Right lung (tissue), 5 donors: Measurements from ENCODE around the gene TSPAN5. TPM values are rescaled to one million over a fixed set of nuclear protein-coding genes. Genes with fewer than 3 reads are reported as not detected.

Source experiments
- DNase-seq, 2 donors: peaks; one replicate each; pipeline ENCODE4 v3.0.0-alpha.2; 2013
- polyA plus RNA-seq, 5 donors: library from polyadenylated mRNA; unstranded; fragments of 120-200 nt; gene quantifications; one replicate each; pipeline versions ENCODE4 v1.2.1 to v1.2.3, GENCODE V29; 2013; ENCODE audit warnings: inconsistent platforms in 1 of 5, low replicate concordance in 1 of 5; ENCODE audit not compliant: insufficient read length in 5 of 5, insufficient read depth in 1 of 5

TSPAN5 gene
- polyA plus RNA-seq, 5 donors, result 25.9 to 41.2 (median 30.0) TPM

- no peak for DNase-seq
Observed at GRCh38 chr4:98648602-98649001, 9.8 kb downstream of the TSPAN5 start.

- no peak for DNase-seq
Observed at GRCh38 chr4:98646422-98646821, 12.0 kb downstream of the TSPAN5 start.

GRCh38 chr4:98645527-98645926 is 12.9 kb downstream of the TSPAN5 start:
- DNase-seq, result no peak

DNA sequence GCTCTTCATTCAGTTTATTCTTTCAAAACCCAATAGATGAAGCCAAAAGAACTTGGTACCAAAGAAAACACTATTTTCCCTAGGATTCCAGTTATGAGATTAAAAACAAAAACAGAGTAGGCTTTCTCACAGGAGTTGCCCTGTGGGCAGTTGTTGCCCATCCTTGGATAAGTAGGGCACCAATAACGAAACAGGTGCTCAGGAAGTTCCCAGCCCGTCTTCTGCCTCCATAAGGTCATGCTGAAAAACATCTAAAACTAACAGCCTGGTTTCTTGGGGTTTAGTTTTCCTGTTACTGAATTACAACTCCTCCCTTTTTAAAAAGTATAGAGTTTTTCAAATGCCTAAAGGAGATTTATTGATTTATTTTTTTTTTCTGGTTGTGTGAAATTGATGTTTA is 14.7 kb downstream of the TSPAN5 start:
- no peak for DNase-seq

DNA sequence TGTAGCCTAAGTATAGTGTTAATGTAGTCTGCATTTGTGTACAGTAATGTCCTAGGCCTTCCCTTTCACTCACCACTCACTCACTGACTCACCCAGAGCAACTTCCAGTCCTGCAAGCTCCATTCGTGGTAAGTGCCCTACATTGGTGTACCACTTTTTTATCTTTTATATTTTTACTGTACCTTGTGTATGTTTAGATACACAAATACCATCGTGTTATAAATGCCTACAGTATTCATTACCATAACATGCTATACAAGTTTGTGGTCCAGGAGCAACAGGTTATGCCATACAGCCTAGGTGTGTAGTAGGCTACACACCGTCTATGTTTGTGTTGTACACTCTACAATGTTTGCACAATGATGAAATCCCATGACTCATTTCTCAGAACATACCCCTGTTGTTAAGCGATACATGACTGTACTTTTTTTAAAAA is 15.4 kb downstream of the TSPAN5 start:
- DNase-seq, result no peak

- DNase-seq, result no peak
Observed at GRCh38 chr4:98641906-98642668, 16.3 kb downstream of the TSPAN5 start.

- DNase-seq, result no peak
Observed at GRCh38 chr4:98641376-98641775, 17.0 kb downstream of the TSPAN5 start.

DNA sequence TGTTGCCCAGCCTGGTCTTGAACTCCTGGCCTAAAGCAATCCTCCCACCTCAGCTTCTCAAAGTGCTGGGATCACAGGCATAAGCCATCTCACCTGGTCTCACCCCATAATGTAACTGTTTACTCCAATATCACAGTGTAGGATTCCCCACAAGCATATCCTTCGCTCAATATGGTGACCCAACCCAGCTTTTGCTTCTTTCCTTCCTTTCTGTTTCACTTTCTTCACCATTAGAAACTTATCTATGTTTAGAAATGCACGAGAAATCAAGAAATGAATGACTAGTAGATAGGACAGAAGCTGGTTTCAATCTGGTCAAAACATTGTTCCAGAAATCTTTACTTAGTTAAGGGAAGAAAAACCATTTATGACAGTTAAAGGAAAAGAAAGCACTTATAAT is 18.9 kb downstream of the TSPAN5 start:
- no peak for DNase-seq

DNA sequence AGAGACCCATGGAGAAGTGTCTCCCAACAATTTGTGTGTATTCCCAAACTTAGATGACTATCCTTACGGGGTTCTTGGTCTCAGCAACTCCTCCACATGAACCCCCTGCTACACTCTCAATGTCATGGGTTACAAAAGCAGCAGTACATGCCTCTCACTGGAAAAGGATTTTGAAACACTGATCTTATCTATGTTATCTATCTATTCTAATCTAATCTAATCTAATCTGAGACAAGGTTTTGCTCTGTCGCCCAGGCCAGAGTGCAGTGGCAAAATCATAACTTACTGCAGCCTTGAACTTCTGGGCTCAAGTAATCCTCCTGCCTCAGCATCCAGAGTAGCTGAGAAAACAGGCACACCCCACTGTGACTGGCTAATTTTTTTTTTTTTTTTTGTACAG is 19.3 kb downstream of the TSPAN5 start:
- DNase-seq, result no peak

DNA sequence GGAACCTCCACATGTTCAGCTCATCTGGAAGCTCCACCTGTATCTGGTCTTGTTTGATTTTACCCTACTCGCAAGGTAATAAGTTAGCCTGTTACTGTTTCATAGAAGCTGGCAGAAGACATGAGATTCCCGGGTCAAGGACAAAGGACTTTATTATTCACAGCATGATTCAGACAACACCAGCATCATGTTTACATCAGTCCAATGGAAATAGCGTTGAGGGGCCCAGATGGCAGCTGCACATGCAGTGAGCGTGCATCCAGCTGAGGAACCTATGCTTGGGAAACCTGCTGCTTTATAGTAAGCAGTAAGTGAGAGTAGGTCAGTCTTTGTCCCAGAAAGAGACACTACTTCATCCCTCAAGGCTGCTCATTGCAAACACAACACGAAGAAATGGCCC is 19.8 kb downstream of the TSPAN5 start:
- no peak for DNase-seq

DNA sequence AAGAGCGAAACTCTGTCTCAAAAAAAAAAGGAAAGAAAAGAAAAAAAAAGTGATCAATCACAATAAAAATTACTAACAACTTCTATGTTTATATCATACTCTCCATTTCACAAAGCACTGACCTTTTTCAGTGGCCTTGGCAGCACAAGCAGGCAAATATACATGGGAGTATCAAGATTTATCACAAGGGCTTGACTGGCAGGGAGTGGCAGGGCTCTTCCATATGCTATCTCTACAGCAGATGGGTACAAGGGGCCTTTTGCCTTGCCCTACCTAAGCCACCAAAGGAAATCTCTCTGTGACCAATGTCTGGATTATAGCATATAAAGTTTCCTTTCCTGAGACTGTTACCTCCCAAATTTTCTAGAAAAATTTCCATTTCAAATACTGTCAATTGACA is 24.4 kb downstream of the TSPAN5 start:
- DNase-seq, result no peak

GRCh38 chr4:98633159-98633558 is 25.3 kb downstream of the TSPAN5 start:
- DNase-seq, result no peak

GRCh38 chr4:98632258-98632657 is 26.2 kb downstream of the TSPAN5 start:
- no peak for DNase-seq

DNA sequence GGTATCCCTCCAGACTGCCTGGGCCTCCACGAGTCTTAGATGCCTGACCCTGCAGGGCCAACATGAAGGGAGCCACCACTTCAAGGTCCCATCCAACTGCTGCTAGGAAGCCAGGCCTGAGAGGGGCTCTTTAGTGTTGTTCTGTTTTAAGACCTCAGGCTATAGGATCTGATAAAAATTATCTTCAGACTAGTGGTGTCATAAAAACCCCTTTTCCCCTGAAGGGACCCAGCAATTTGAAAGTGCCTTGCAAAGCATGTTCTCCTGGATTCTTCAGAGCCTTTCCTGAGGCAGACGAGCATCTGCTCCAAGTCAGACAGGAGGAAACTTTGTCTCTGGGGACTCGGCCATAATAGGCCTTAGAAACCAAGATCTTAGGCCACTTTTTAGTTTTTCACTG is 26.9 kb downstream of the TSPAN5 start:
- no peak for DNase-seq

DNA sequence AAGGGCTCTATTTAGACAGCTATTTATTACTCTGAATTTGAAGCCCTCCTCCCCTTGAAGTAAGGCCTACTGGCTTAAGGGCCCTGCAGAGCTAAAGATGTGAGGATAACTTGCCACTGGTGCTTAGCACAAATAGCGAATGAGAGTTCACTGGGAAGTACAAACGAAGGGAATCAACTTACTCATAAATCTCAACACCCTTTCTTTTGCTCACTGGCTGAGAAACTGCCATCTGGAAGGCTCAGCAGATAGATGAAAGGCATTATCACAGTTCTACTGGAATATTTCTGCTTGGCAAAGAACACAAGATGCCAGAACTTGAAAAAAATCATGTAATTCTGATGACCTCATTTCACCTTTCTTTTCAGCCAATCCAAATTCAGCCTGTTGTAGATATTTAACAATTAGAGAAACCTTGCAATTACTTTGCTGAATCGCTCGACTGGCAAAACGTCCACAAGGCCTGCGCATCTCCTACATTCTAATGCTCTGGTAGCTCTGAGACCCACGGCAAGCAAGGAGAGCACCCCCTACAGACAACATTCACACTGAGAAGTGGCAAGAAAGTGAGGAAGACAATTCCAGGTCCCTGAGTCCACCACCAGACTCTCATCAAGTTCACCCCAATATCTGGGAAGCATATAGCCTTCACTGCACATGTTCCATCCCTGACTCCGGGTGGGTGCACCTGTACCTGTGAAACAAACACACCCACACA is 27.5 kb downstream of the TSPAN5 start:
- DNase-seq, result no peak

DNA sequence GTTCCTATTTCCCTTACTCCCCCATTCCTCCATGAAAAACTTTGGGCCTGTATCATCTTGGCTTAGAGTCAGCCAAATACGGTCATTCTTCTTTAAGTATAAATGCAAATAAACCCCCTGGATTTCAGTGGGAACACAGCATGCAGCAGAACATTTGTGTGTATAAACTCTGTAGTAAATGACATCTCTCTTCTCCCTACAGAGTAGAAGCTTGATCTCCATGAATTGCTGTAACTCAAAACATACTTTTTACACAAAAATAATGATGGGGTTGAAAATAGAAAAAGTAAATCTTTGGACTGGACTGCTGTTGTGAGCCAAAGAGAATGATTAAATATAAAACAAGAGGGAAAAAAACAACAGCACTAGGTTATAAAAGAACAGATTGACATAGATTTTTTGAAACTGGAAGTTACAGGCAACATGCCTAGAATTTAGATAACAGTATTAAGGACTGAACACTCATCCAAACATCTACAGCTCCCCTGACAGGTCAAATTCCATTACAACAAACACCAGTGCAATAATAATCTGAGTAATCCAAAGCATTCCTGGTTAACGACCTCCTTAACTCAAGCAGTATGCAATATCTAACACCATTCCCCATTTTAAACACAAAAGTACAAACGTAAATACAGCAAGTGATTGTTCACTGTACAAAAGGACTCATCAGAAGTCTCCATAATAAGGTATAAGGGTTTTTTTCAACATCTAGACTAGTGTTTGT is 30.7 kb downstream of the TSPAN5 start:
- DNase-seq, result no peak

DNA sequence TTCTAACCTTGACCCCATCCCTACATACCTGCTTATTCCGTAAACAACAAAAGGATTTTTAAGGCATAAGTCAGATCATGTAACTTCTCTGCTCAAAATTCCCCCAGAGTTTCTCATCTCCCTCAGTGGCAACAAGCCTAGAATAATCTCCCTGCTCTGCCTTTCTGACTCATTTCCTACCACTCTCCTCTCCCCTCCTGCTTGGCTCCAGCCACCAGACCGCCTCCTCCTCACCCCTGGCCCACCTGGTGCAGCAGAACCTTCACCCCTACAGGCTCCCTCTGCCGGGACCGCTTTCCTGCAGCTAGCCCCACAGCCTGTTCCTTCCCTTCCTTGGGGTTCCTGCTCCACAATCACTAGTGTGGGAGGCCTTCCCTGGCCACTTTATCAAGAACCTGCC is 32.1 kb downstream of the TSPAN5 start:
- no peak for DNase-seq

- no peak for DNase-seq
Observed at GRCh38 chr4:98625920-98626319, 32.5 kb downstream of the TSPAN5 start.

- DNase-seq, result no peak
Observed at GRCh38 chr4:98625399-98625798, 33.0 kb downstream of the TSPAN5 start.

DNA sequence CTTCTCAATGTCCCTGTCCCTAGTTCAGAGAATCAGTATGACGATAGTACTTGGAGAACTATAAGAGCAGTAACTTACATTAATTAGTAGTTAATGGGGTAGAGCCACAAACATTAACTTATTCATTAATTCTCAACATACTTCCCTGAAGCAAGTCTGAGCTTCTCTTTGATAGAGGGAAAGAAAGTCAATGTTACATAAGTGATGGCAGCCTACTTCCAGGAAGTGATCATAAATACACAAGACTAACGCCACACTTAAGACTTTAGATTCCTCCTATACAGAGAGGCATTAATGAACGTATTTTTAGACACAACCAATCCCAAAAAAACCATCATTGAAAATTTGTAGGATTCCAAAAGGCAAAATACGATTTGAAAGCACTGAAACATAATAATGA is 33.8 kb downstream of the TSPAN5 start:
- no peak for DNase-seq

- DNase-seq, result no peak
Observed at GRCh38 chr4:98624144-98624543, 34.3 kb downstream of the TSPAN5 start.

DNA sequence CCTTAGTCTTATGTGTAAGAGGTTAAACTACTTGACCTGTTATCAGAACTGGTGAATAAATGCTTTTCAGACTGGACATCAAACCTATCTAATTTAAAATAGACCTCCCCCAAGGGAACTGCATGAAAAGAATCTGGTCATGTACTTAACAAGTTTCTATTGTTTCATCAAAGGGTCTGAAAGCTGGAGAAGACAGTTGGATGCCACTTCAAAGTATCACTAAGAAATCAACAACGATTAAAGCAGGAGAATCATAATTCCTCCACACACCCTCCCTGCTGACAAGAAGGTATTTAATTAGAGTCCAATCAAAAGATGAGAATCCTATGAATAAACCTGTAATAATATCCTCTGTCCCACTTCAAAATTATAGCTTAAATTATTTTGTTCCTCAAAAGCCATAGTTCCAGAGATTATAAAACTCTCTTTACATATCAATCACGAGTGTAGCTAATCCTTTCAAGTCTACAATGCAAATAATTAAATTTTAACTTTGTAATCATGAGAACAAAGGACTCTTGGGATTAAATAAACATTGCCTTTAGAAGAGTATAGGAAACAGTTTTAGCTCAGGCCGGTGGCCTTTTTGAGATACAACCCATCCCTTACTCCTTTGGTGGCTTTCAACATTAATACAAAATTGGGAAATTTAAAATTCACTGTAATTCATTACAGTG is 35.1 kb downstream of the TSPAN5 start:
- no peak for DNase-seq
